ENCODE measurements around the gene DFFB.

- TF ChIP-seq CTCF (IDR thresholded peaks at IDR 0.05 in 8 of 11, conservative IDR thresholded peaks at IDR 0.05 in 3 of 11) (no peak), POLR2AphosphoS5 (IDR thresholded peaks at IDR 0.05) (peak in 2 of 3 donors; percentile 9 to 31), POLR2A (IDR thresholded peaks at IDR 0.05) (no peak)
Measured at GRCh38 chr1:3817821-3818597, 39.3 kb upstream of the DFFB start.
